ENCODE measurements around the gene PPFIA1. TPM values are rescaled to one million over a fixed set of nuclear protein-coding genes. Genes with fewer than 3 reads are reported as not detected.

Gene PPFIA1
- 10 to 100 TPM; 44.2 to 58.5 (median 48.2) TPM for polyA plus RNA-seq (ENCODE audit: insufficient read length in 3 of 3)
- long read RNA-seq, donor 1, result 0 reads
- long read RNA-seq, donor 2, result 0 reads
- long read RNA-seq, donor 3, partial matches to known transcripts, result 0 of 5 reads
- long read RNA-seq, donor 3, other reads (novel, unspliced or antisense), result 0 of 5 reads
- long read RNA-seq, donor 4, partial matches to known transcripts, result 0 of 2 reads
- long read RNA-seq, donor 4, other reads (novel, unspliced or antisense), result 0 of 2 reads
- long read RNA-seq, donor 5, result 0 reads
- long read RNA-seq, donor 6, partial matches to known transcripts, result 17 of 21 reads
- long read RNA-seq, donor 6, other reads (novel, unspliced or antisense), result 0 of 21 reads
- long read RNA-seq, donor 7, partial matches to known transcripts, result 0 of 3 reads
- long read RNA-seq, donor 7, other reads (novel, unspliced or antisense), result 0 of 3 reads
- long read RNA-seq, donor 8, partial matches to known transcripts, result 14 of 16 reads
- long read RNA-seq, donor 8, other reads (novel, unspliced or antisense), result 0 of 16 reads
- long read RNA-seq, donor 9, full-length matches to known transcripts, result 3 of 3 reads
- long read RNA-seq, donor 9, partial matches to known transcripts, result 0 of 3 reads
- long read RNA-seq, donor 9, other reads (novel, unspliced or antisense), result 0 of 3 reads
- long read RNA-seq, donor 10, partial matches to known transcripts, result 0 of 1 reads
- long read RNA-seq, donor 10, other reads (novel, unspliced or antisense), result 0 of 1 reads
- long read RNA-seq, donor 11, full-length matches to known transcripts, result 4 of 4 reads
- long read RNA-seq, donor 11, partial matches to known transcripts, result 0 of 4 reads
- long read RNA-seq, donor 11, other reads (novel, unspliced or antisense), result 0 of 4 reads
- long read RNA-seq, donor 12, result 0 reads
- long read RNA-seq, donor 13, result 0 reads
- long read RNA-seq, donor 14, full-length matches to known transcripts, result 2 of 7 reads
- long read RNA-seq, donor 14, partial matches to known transcripts, result 5 of 7 reads
- long read RNA-seq, donor 14, other reads (novel, unspliced or antisense), result 0 of 7 reads
- long read RNA-seq, donor 15, partial matches to known transcripts, result 0 of 1 reads
- long read RNA-seq, donor 15, other reads (novel, unspliced or antisense), result 0 of 1 reads
- long read RNA-seq, donor 16, full-length matches to known transcripts, result 8 of 33 reads
- long read RNA-seq, donor 16, partial matches to known transcripts, result 25 of 33 reads
- long read RNA-seq, donor 16, other reads (novel, unspliced or antisense), result 0 of 33 reads

- DNase-seq (ENCODE audit: extremely low read depth in 1 of 11, low read depth in 9 of 11, low spot score in 4 of 11), result peak; percentile 86 to 94 (median 93)
Observed at GRCh38 chr11:70270104-70270876, at the start of gene PPFIA1. TSS of gene PPFIA1 (plus strand) at chr11:70270690. CDS start at chr11:70272173, 1,483 bp downstream.

GRCh38 chr11:70220920-70221319, 49.6 kb upstream of the PPFIA1 start:
- no peak for DNase-seq (ENCODE audit: extremely low read depth in 1 of 11, low read depth in 9 of 11, low spot score in 4 of 11)

- no peak for DNase-seq (ENCODE audit: extremely low read depth in 1 of 11, low read depth in 9 of 11, low spot score in 4 of 11)
Observed at GRCh38 chr11:70225681-70226177, 44.8 kb upstream of the PPFIA1 start.

- DNase-seq (ENCODE audit: extremely low read depth in 1 of 11, low read depth in 9 of 11, low spot score in 4 of 11), result no peak
Observed at GRCh38 chr11:70226183-70226582, 44.3 kb upstream of the PPFIA1 start.

GRCh38 chr11:70226967-70227366, 43.5 kb upstream of the PPFIA1 start:
- no peak for DNase-seq (ENCODE audit: extremely low read depth in 1 of 11, low read depth in 9 of 11, low spot score in 4 of 11)

- DNase-seq (ENCODE audit: extremely low read depth in 1 of 11, low read depth in 9 of 11, low spot score in 4 of 11), result no peak
Observed at GRCh38 chr11:70229737-70230136, 40.8 kb upstream of the PPFIA1 start.

- no peak for DNase-seq (ENCODE audit: extremely low read depth in 1 of 11, low read depth in 9 of 11, low spot score in 4 of 11)
Observed at GRCh38 chr11:70230151-70230839, 40.2 kb upstream of the PPFIA1 start.

GRCh38 chr11:70230840-70231710, 39.4 kb upstream of the PPFIA1 start:
- no peak for DNase-seq (ENCODE audit: extremely low read depth in 1 of 11, low read depth in 9 of 11, low spot score in 4 of 11)

GRCh38 chr11:70233034-70233433, 37.5 kb upstream of the PPFIA1 start:
- DNase-seq (ENCODE audit: extremely low read depth in 1 of 11, low read depth in 9 of 11, low spot score in 4 of 11), result no peak

- DNase-seq (ENCODE audit: extremely low read depth in 1 of 11, low read depth in 9 of 11, low spot score in 4 of 11), result no peak
Observed at GRCh38 chr11:70233511-70233934, 37.0 kb upstream of the PPFIA1 start.

- no peak for DNase-seq (ENCODE audit: extremely low read depth in 1 of 11, low read depth in 9 of 11, low spot score in 4 of 11)
Observed at GRCh38 chr11:70233962-70234361, 36.5 kb upstream of the PPFIA1 start.

GRCh38 chr11:70240337-70240736, 30.2 kb upstream of the PPFIA1 start:
- no peak for DNase-seq (ENCODE audit: extremely low read depth in 1 of 11, low read depth in 9 of 11, low spot score in 4 of 11)

- no peak for DNase-seq (ENCODE audit: extremely low read depth in 1 of 11, low read depth in 9 of 11, low spot score in 4 of 11)
Observed at GRCh38 chr11:70241709-70242108, 28.8 kb upstream of the PPFIA1 start.

- no peak for DNase-seq (ENCODE audit: extremely low read depth in 1 of 11, low read depth in 9 of 11, low spot score in 4 of 11)
Observed at GRCh38 chr11:70242885-70243284, 27.6 kb upstream of the PPFIA1 start.

- DNase-seq (ENCODE audit: extremely low read depth in 1 of 11, low read depth in 9 of 11, low spot score in 4 of 11), result no peak
Observed at GRCh38 chr11:70243912-70244652, 26.4 kb upstream of the PPFIA1 start.

- no peak for DNase-seq (ENCODE audit: extremely low read depth in 1 of 11, low read depth in 9 of 11, low spot score in 4 of 11)
Observed at GRCh38 chr11:70244698-70245097, 25.8 kb upstream of the PPFIA1 start.
